NB4 (cell line): ENCODE data around the gene TNFAIP2.

Experiments
- DNase-seq: peaks from one replicate; pipeline ENCODE4 v3.0.0; 2010; ENCODE audit warnings: low read depth
- H3K4me3 ChIP-seq: one replicate; pipeline ENCODE4 v1.5.1; 2011; ENCODE audit warnings: mild to moderate bottlenecking, low read depth, low read length, moderate library complexity
- CTCF ChIP-seq: IDR thresholded peaks from one replicate; pipeline ENCODE4 v1.5.1; 2012; ENCODE audit warnings: low read depth, low read length
- MAX ChIP-seq: IDR thresholded peaks from 2 replicates; pipeline ENCODE4 v1.6.1; 2011; ENCODE audit warnings: low read depth, low read length
- MYC ChIP-seq: IDR thresholded peaks from 2 replicates; pipeline ENCODE4 v1.6.1; 2011; ENCODE audit warnings: low read depth, low read length
- POLR2A ChIP-seq: IDR thresholded peaks from 2 replicates; pipeline ENCODE4 v1.6.1; 2011; ENCODE audit warnings: mild to moderate bottlenecking; ENCODE audit not compliant: insufficient read length; ENCODE audit errors: extremely low read depth

The TNFAIP2 gene

GRCh38 chr14:103128631-103129300, 5.5 kb downstream of the TNFAIP2 start:
- H3K4me3 ChIP-seq: no peak overlapping the region
- no peak for TF ChIP-seq MYC
- no peak for TF ChIP-seq MAX
- TF ChIP-seq CTCF: no peak
- no peak for TF ChIP-seq POLR2A
- DNase-seq: no peak

GRCh38 chr14:103129301-103130016, 6.2 kb downstream of the TNFAIP2 start:
- TF ChIP-seq CTCF: no peak
- TF ChIP-seq MYC: no peak
- TF ChIP-seq POLR2A: no peak
- no peak for TF ChIP-seq MAX
- H3K4me3 ChIP-seq: no peak overlapping the region
- no peak for DNase-seq

GRCh38 chr14:103130017-103130764, 6.9 kb downstream of the TNFAIP2 start:
- no peak for DNase-seq
- no peak for TF ChIP-seq POLR2A
- no peak for TF ChIP-seq MYC
- TF ChIP-seq MAX: no peak
- no peak for TF ChIP-seq CTCF
- no peak overlapping the region for H3K4me3 ChIP-seq

GRCh38 chr14:103130965-103131364, 7.7 kb downstream of the TNFAIP2 start:
- TF ChIP-seq MAX (no peak), CTCF (no peak), POLR2A (no peak), MYC (no peak)
- no peak for DNase-seq
- H3K4me3 ChIP-seq: no peak overlapping the region

GRCh38 chr14:103131580-103131979, 8.3 kb downstream of the TNFAIP2 start:
- no peak for TF ChIP-seq CTCF
- no peak for TF ChIP-seq MYC
- TF ChIP-seq MAX: no peak
- no peak for TF ChIP-seq POLR2A
- no peak for DNase-seq

More at GRCh38 chr14:103131580-103131979, 8.3 kb downstream of the TNFAIP2 start:
- H3K4me3 ChIP-seq: no peak overlapping the region
